Measurements from ENCODE around the gene VMAC.

The VMAC gene

GRCh38 chr19:5892772-5893275 lies 11.8 kb upstream of the VMAC start:
- Histone ChIP-seq H3K27ac (no peak overlapping the region), H3K4me1 (no peaks in the 10 kb centered on the region)

GRCh38 chr19:5893296-5893903 lies 11.3 kb upstream of the VMAC start:
- Histone ChIP-seq H3K4me3 (ENCODE audit: low read depth, low read length) (no peak overlapping the region), H3K27ac (no peak overlapping the region)
- TF ChIP-seq CTCF (IDR thresholded peaks at IDR 0.05) = no peak

More at GRCh38 chr19:5892772-5893275, 11.8 kb upstream of the VMAC start:
- H3K79me2 ChIP-seq = no peaks in the 10 kb centered on the region
- H3K9ac ChIP-seq = no peak overlapping the region
- H3K36me3 ChIP-seq (ENCODE audit: control insufficient read depth, insufficient read depth, low read length) = no peaks in the 10 kb centered on the region
- H2AFZ ChIP-seq = no peak overlapping the region
- TF ChIP-seq CTCF (IDR thresholded peaks at IDR 0.05) = no peak
- no peak overlapping the region for H3K4me3 ChIP-seq (ENCODE audit: low read depth, low read length)
- no peak overlapping the region for H3K4me2 ChIP-seq (ENCODE audit: low read length)
- H3K9me3 ChIP-seq (ENCODE audit: control insufficient read depth, low read length) = no peaks in the 10 kb centered on the region
- no peaks in the 10 kb centered on the region for H3K27me3 ChIP-seq (ENCODE audit: control insufficient read depth, insufficient read depth, low read length)

GRCh38 chr19:5893907-5894703 lies 10.6 kb upstream of the VMAC start:
- H3K27ac ChIP-seq = no peak overlapping the region

More at GRCh38 chr19:5893296-5893903, 11.3 kb upstream of the VMAC start:
- Histone ChIP-seq H3K9me3 (ENCODE audit: control insufficient read depth, low read length) (no peaks in the 10 kb centered on the region), H2AFZ (no peak overlapping the region), H3K9ac (no peak overlapping the region), H3K4me2 (ENCODE audit: low read length) (no peak overlapping the region), H3K27me3 (ENCODE audit: control insufficient read depth, insufficient read depth, low read length) (no peaks in the 10 kb centered on the region), H3K4me1 (no peaks in the 10 kb centered on the region), H3K36me3 (ENCODE audit: control insufficient read depth, insufficient read depth, low read length) (no peaks in the 10 kb centered on the region), H3K79me2 (no peaks in the 10 kb centered on the region)

GRCh38 chr19:5894704-5895349 lies 9.8 kb upstream of the VMAC start:
- H3K9me3 ChIP-seq (ENCODE audit: control insufficient read depth, low read length) = no peaks in the 10 kb centered on the region
- no peaks in the 10 kb centered on the region for H3K27me3 ChIP-seq (ENCODE audit: control insufficient read depth, insufficient read depth, low read length)
- H3K36me3 ChIP-seq (ENCODE audit: control insufficient read depth, insufficient read depth, low read length) = no peaks in the 10 kb centered on the region
- no peak overlapping the region for H2AFZ ChIP-seq
- no peaks in the 10 kb centered on the region for H3K4me1 ChIP-seq
- TF ChIP-seq CTCF (IDR thresholded peaks at IDR 0.05) = no peak
- H3K4me3 ChIP-seq (ENCODE audit: low read depth, low read length) = no peak overlapping the region
- no peaks in the 10 kb centered on the region for H3K79me2 ChIP-seq
- H3K9ac ChIP-seq = no peak overlapping the region
- no peak overlapping the region for H3K4me2 ChIP-seq (ENCODE audit: low read length)
- no peak overlapping the region for H3K27ac ChIP-seq

More at GRCh38 chr19:5893907-5894703, 10.6 kb upstream of the VMAC start:
- Histone ChIP-seq H3K79me2 (no peaks in the 10 kb centered on the region), H3K4me3 (ENCODE audit: low read depth, low read length) (no peak overlapping the region), H3K4me2 (ENCODE audit: low read length) (no peak overlapping the region), H3K9ac (no peak overlapping the region), H3K9me3 (ENCODE audit: control insufficient read depth, low read length) (no peaks in the 10 kb centered on the region), H2AFZ (no peak overlapping the region), H3K27me3 (ENCODE audit: control insufficient read depth, insufficient read depth, low read length) (no peaks in the 10 kb centered on the region), H3K4me1 (no peaks in the 10 kb centered on the region), H3K36me3 (ENCODE audit: control insufficient read depth, insufficient read depth, low read length) (no peaks in the 10 kb centered on the region)
- TF ChIP-seq CTCF (IDR thresholded peaks at IDR 0.05) = no peak
